HG03108 (cell line): ENCODE measurements around the gene TK1.

Experiments used
- ATAC-seq: cut with Tn5 transposase; IDR thresholded peaks from one replicate; pipeline ENCODE4 v1.9.1; 2021; ENCODE audit warnings: moderate library complexity; ENCODE audit not compliant: unreplicated experiment

The TK1 gene

GRCh38 chr17:78223061-78223460, 36.2 kb upstream of the TK1 start:
- ATAC-seq = no peak

- ATAC-seq = no peak
Observed at GRCh38 chr17:78219396-78220150, 32.7 kb upstream of the TK1 start.

- no peak for ATAC-seq
Observed at GRCh38 chr17:78214706-78215061, 27.8 kb upstream of the TK1 start.

GRCh38 chr17:78214016-78214705, 27.3 kb upstream of the TK1 start, which contains the start of gene BIRC5:
Gene BIRC5 (plus strand): TSS chr17:78214253. CDS start chr17:78214317, 64 bp downstream.
- ATAC-seq = peak; percentile 78

GRCh38 chr17:78211032-78211431, 24.2 kb upstream of the TK1 start:
- no peak for ATAC-seq

GRCh38 chr17:78210111-78210510, 23.3 kb upstream of the TK1 start:
- no peak for ATAC-seq

GRCh38 chr17:78208486-78208885, 21.6 kb upstream of the TK1 start:
- ATAC-seq = no peak

GRCh38 chr17:78206298-78206697, 19.4 kb upstream of the TK1 start:
- ATAC-seq = no peak

- no peak for ATAC-seq
Observed at GRCh38 chr17:78205124-78205775, 18.4 kb upstream of the TK1 start.

GRCh38 chr17:78204387-78205123, 17.7 kb upstream of the TK1 start:
- ATAC-seq = no peak

- no peak for ATAC-seq
Observed at GRCh38 chr17:78202666-78203065, 15.8 kb upstream of the TK1 start.

- ATAC-seq = no peak
Observed at GRCh38 chr17:78200451-78200850, 13.6 kb upstream of the TK1 start.

- no peak for ATAC-seq
Observed at GRCh38 chr17:78197147-78197832, 10.4 kb upstream of the TK1 start.

- ATAC-seq = no peak
Observed at GRCh38 chr17:78196716-78197115, 9.9 kb upstream of the TK1 start.

GRCh38 chr17:78185981-78186691, 716 bp downstream of the TK1 start:
- ATAC-seq = no peak

GRCh38 chr17:78184868-78185267, 2.0 kb downstream of the TK1 start:
- ATAC-seq = no peak

GRCh38 chr17:78184351-78184750, 2.5 kb downstream of the TK1 start:
- ATAC-seq = no peak

GRCh38 chr17:78183916-78184315, 2.9 kb downstream of the TK1 start:
- no peak for ATAC-seq

GRCh38 chr17:78182504-78182903, 4.3 kb downstream of the TK1 start:
- ATAC-seq = no peak

GRCh38 chr17:78180508-78180907, 6.3 kb downstream of the TK1 start:
- no peak for ATAC-seq
